K562 (cell line): ENCODE data around the gene UTS2R. TPM values are rescaled to one million over a fixed set of nuclear protein-coding genes. Genes with fewer than 3 reads are reported as not detected.

Experiments used
- ATAC-seq: fragments of 200-7000 bp; cut with Tn5 transposase; 3 replicates; pipeline ENCODE4 v1.9.1; 2020; ENCODE audit warnings: moderate library complexity
- BruUV-seq: library from RNA; stranded (reverse); fragments of 400-500 nt; replicated peaks from 2 replicates; lab custom pipeline; 2021; lab: Mats Ljungman, UMichigan
- CTCF ChIA-PET: fragments of 300-600 bp; formaldehyde crosslinking; extraction: SDS; loops from one replicate; lab custom pipeline; 2021; ENCODE audit warnings: low intra/inter-chr PET ratio; lab: Yijun Ruan, JAX
- POLR2A ChIA-PET: fragments of 300-600, 350-650 bp; sonication (Branson Sonifier 250); formaldehyde crosslinking; extraction: SDS; loops from one replicate; lab custom pipeline; 2021; ENCODE audit warnings: antibody characterized with exemption, inconsistent platforms; lab: Yijun Ruan, JAX
- DNase-seq, 4 experiments: peaks; one replicate each; pipeline versions ENCODE4 v3.0.0 to v3.0.0-alpha.2; 2011 to 2018; ENCODE audit warnings: low spot score in 3 of 4, mixed read lengths in 3 of 4; ENCODE audit errors: extremely low read depth in 1 of 4
- FAIRE-seq: peaks from 2 replicates; lab custom pipeline; 2011; peaks lifted over from hg19 to GRCh38; lab: Jason Lieb, UNC
- H2AFZ ChIP-seq: 2 replicates; pipeline ENCODE4 v1.6.0; 2011; ENCODE audit warnings: low read depth, low read length, control low read depth, inconsistent platforms
- H3K27ac ChIP-seq: fragments of 200-600 bp; 3 replicates; pipeline ENCODE4 v1.8.0; 2011; ENCODE audit warnings: low read depth, mild to moderate bottlenecking, control low read depth, inconsistent platforms, low read length, moderate library complexity, mixed read lengths; ENCODE audit errors: extremely low read depth
- H3K27me3 ChIP-seq, 2 experiments: fragments of 300-600 bp in 1 of 2; 2 replicates in 1 of 2; 3 replicates in 1 of 2; pipeline versions ENCODE4 v1.6.0 to v1.8.0; 2011; ENCODE audit warnings: inconsistent platforms in 2 of 2, low read length in 2 of 2, mild to moderate bottlenecking in 1 of 2, mixed read lengths in 1 of 2, moderate library complexity in 1 of 2; ENCODE audit not compliant: control insufficient read depth in 2 of 2, insufficient read depth in 2 of 2
- H3K36me3 ChIP-seq: fragments of 300-600 bp; 3 replicates; pipeline ENCODE4 v1.8.0; 2011; ENCODE audit warnings: mild to moderate bottlenecking, low read length, inconsistent platforms; ENCODE audit not compliant: control insufficient read depth, insufficient read depth
- H3K4me1 ChIP-seq, 2 experiments: fragments of 200-600 bp in 1 of 2; replicated peaks in 1 of 2; 2 replicates in 1 of 2; 3 replicates in 1 of 2; pipeline versions ENCODE4 v1.5.1 to v1.8.0; 2011; ENCODE audit warnings: inconsistent platforms in 2 of 2, low read length in 2 of 2, mild to moderate bottlenecking in 1 of 2, mixed read lengths in 1 of 2, moderate library complexity in 1 of 2; ENCODE audit not compliant: control insufficient read depth in 2 of 2, insufficient read depth in 2 of 2
- H3K4me2 ChIP-seq: 2 replicates; pipeline ENCODE4 v1.6.1; 2011; ENCODE audit warnings: low read length, control low read depth, inconsistent platforms, mixed read lengths; ENCODE audit not compliant: insufficient read depth
- H3K4me3 ChIP-seq: fragments of 200-600 bp; sonication (generic), shearing (Covaris generic); 2 replicates; pipeline ENCODE4 v1.5.1; 2016; ENCODE audit warnings: control low read depth, inconsistent platforms
- H3K79me2 ChIP-seq: fragments of 200-600 bp; 3 replicates; pipeline ENCODE4 v1.8.0; 2011; ENCODE audit warnings: low read length, inconsistent platforms; ENCODE audit not compliant: control insufficient read depth, insufficient read depth
- H3K9ac ChIP-seq, 2 experiments: 2 replicates each; pipeline versions ENCODE4 v1.6.0 to v1.6.1; 2011; ENCODE audit warnings: low read depth in 2 of 2, low read length in 2 of 2, control low read depth in 1 of 2, inconsistent platforms in 1 of 2, mild to moderate bottlenecking in 1 of 2, mixed read lengths in 1 of 2; ENCODE audit not compliant: insufficient read depth in 1 of 2
- H3K9me1 ChIP-seq: one replicate; pipeline ENCODE4 v1.6.0; 2011; ENCODE audit warnings: inconsistent platforms, mild to moderate bottlenecking, low read length, moderate library complexity; ENCODE audit not compliant: control insufficient read depth, insufficient read depth
- H3K9me3 ChIP-seq: replicated peaks from 2 replicates; pipeline ENCODE4 v1.5.1; 2011; ENCODE audit warnings: low read depth, low read length, inconsistent platforms; ENCODE audit not compliant: control insufficient read depth, insufficient read depth
- H4K20me1 ChIP-seq: replicated peaks from 2 replicates; pipeline ENCODE4 v1.6.1; 2011; ENCODE audit warnings: low read length, inconsistent platforms, mixed read lengths; ENCODE audit not compliant: control insufficient read depth, insufficient read depth
- ARID1B ChIP-seq: fragments of 450-650 bp; IDR thresholded peaks from 2 replicates; pipeline ENCODE4 v1.6.1; 2016; ENCODE audit warnings: antibody characterized with exemption, mild to moderate bottlenecking, inconsistent platforms
- BACH1 ChIP-seq: fragments of 200-800 bp; sonication (Bioruptor generic); IDR thresholded peaks from 2 replicates; pipeline ENCODE4 v1.6.1; 2016; ENCODE audit warnings: missing genetic modification characterization, missing compliant biosample characterization
- BCOR ChIP-seq: fragments of 450-650 bp; IDR thresholded peaks from 2 replicates; pipeline ENCODE4 v1.6.1; 2016
- DMBX1 ChIP-seq: fragments of 250-450 bp; sonication (Bioruptor Pico); IDR thresholded peaks from 2 replicates; pipeline ENCODE4 v1.8.0; 2022; ENCODE audit warnings: inconsistent platforms, mild to moderate bottlenecking, moderate library complexity, borderline replicate concordance
- GTF2F1 ChIP-seq: IDR thresholded peaks from 2 replicates; pipeline ENCODE4 v1.6.1; 2011; ENCODE audit warnings: low read depth, low read length, improper control_type of control experiment
- KDM2B ChIP-seq: fragments of 250-450 bp; sonication (Bioruptor Pico); IDR thresholded peaks from 2 replicates; pipeline ENCODE4 v1.8.0; 2021; ENCODE audit warnings: mild to moderate bottlenecking, moderate library complexity
- MEF2A ChIP-seq: IDR thresholded peaks from 2 replicates; pipeline ENCODE4 v1.6.1; 2011; ENCODE audit warnings: low read depth, mild to moderate bottlenecking, low read length, moderate library complexity; ENCODE audit not compliant: control insufficient read depth
- RAD51 ChIP-seq: fragments of 450-650 bp; IDR thresholded peaks from 2 replicates; pipeline ENCODE4 v1.7.1; 2016; ENCODE audit warnings: low read depth, mild to moderate bottlenecking, borderline replicate concordance
- ZNF444 ChIP-seq: fragments of 250-450 bp; sonication (Bioruptor Pico); IDR thresholded peaks from 2 replicates; pipeline ENCODE4 v1.4.0; 2020; ENCODE audit warnings: mild to moderate bottlenecking, moderate library complexity
- WGBS: fragments of 100-300 bp; shearing (Covaris generic); methylation state at CpG from one replicate; pipeline ENCODE4 v1.1.6; 2016; ENCODE audit warnings: low coverage, mixed read lengths; ENCODE audit not compliant: insufficient coverage; ENCODE audit errors: missing lambda C conversion rate; 5-methylcytosine and 5-hydroxymethylcytosine counted together
- in situ Hi-C: fragments of 300-500 bp; cut with MboI; formaldehyde crosslinking; loops from 4 replicates; pipeline ENCODE4 v1.15.0; 2018; ENCODE audit warnings: inconsistent platforms, mixed read lengths
- intact Hi-C: fragments of 100-400 bp; cut with micrococcal nuclease; formaldehyde crosslinking; loops from 2 replicates; pipeline ENCODE4 v1.14.2; 2022
- polyA plus RNA-seq, 8 experiments: library from polyadenylated mRNA; depleted of rRNA in 4 of 8; stranded (reverse) in 5 of 8; unstranded in 3 of 8; fragments of >200 nt; fragmentation: Nextera tagmentation in 2 of 8; fragmentation: Illumina TruSeq in 1 of 8; extraction: Ambion mirVana in 2 of 8; extraction: Trizol in 1 of 8; gene quantifications; 2 replicates each; pipeline versions ENCODE4 v1.2.1 to v1.2.3, GENCODE V29; 2011 to 2014; ENCODE audit warnings: inconsistent platforms in 1 of 8, missing spikeins in 1 of 8
- total RNA-seq, 7 experiments: library from RNA; depleted of rRNA in 6 of 7; stranded (reverse); fragments of >200 nt in 6 of 7; fragmentation: Illumina TruSeq in 2 of 7; extraction: Trizol in 2 of 7; gene quantifications; 2 replicates each; pipeline versions ENCODE4 v1.2.1 to v1.2.3, GENCODE V29; 2011 to 2021; ENCODE audit warnings: low replicate concordance in 1 of 7
- TF ChIP-seq, protein P1 (sequence below), 3 experiments: fragments of 200-800 bp in 1 of 3; sonication (Bioruptor generic) in 1 of 3; sonication (generic) in 1 of 3; formaldehyde crosslinking in 1 of 3; IDR thresholded peaks; 2 replicates each; pipeline versions ENCODE4 v1.6.1 to v1.8.0; 2016 to 2022; ENCODE audit warnings: mild to moderate bottlenecking in 2 of 3, missing compliant biosample characterization in 2 of 3, missing genetic modification characterization in 2 of 3, missing genetic modification reagents in 1 of 3
- TF ChIP-seq, protein P2 (sequence below): fragments of 450-650 bp; IDR thresholded peaks from one replicate; pipeline ENCODE4 v1.6.1; 2018; ENCODE audit warnings: mild to moderate bottlenecking, moderate library complexity; ENCODE audit not compliant: partially characterized antibody

Gene UTS2R
- total and polyA plus RNA-seq, 9 of the 15 experiments (the other 6 are each of a cell fraction or from before 2014, with no cell fraction given), result 0.22 TPM; not detected in 8

GRCh38 chr17:82378741-82379021, 7.1 kb downstream of the UTS2R start:
- no peaks in the 10 kb centered on the region for H3K9me1 ChIP-seq
- H3K79me2 ChIP-seq, result no peaks in the 10 kb centered on the region
- H3K4me3 ChIP-seq, result no peak overlapping the region
- TF ChIP-seq RAD51 (no peak), ARID1B (no peak), GTF2F1 (no peak), DMBX1 (no peak), ZNF444 (CRISPR knock-in tag) (no peak), KDM2B (CRISPR knock-in tag) (no peak), MEF2A (no peak), BACH1 (tag) (no peak), BCOR (no peak)
- TF ChIP-seq, protein P1, sequence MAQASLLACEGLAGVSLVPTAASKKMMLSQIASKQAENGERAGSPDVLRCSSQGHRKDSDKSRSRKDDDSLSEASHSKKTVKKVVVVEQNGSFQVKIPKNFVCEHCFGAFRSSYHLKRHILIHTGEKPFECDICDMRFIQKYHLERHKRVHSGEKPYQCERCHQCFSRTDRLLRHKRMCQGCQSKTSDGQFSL (CRISPR knock-in tag; IDR thresholded peaks at IDR 0.05), result no peak
- TF ChIP-seq, protein P1 (tag; IDR thresholded peaks at IDR 0.05), result no peak
- TF ChIP-seq, protein P2, sequence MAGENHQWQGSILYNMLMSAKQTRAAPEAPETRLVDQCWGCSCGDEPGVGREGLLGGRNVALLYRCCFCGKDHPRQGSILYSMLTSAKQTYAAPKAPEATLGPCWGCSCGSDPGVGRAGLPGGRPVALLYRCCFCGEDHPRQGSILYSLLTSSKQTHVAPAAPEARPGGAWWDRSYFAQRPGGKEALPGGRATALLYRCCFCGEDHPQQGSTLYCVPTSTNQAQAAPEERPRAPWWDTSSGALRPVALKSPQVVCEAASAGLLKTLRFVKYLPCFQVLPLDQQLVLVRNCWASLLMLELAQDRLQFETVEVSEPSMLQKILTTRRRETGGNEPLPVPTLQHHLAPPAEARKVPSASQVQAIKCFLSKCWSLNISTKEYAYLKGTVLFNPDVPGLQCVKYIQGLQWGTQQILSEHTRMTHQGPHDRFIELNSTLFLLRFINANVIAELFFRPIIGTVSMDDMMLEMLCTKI, result no peak
- H3K27me3 ChIP-seq, result no peaks in the 10 kb centered on the region
- BruUV-seq, result no TSS peak
- ChIA-PET POLR2A (interaction anchor here (0.6 to 0.9 kb wide), 3 partner anchors 8 to 438 kb away, joined by 3 read pairs; no protein-coding TSS in a partner anchor), CTCF (no interaction called here)
- in situ Hi-C loops (no loop called here), intact Hi-C loops (no loop called here)
- DNase-seq, result no peak
- H3K9ac ChIP-seq, result peak overlapping the region in 1 of 2 experiments; percentile 74; a peak in 2 of 4 replicates
- H4K20me1 ChIP-seq, result no peaks in the 10 kb centered on the region
- H3K27ac ChIP-seq, result no peak overlapping the region
- H3K9me3 ChIP-seq, result no peaks in the 10 kb centered on the region
- peaks cover 3 to 55% of the 10 kb centered on the region in 2 experiments; a peak in 2 of 5 replicates for H3K4me1 ChIP-seq
- WGBS, result 10% methylated on average over 10 of the region's 10 CpGs
- no peak for ATAC-seq
- H3K36me3 ChIP-seq, result no peaks in the 10 kb centered on the region
- no peak overlapping the region for H3K4me2 ChIP-seq
- no peak for FAIRE-seq
- H2AFZ ChIP-seq, result no peak overlapping the region
